AG04450 (cell line): ENCODE data around the gene MAGEA11. TPM values are rescaled to one million over a fixed set of nuclear protein-coding genes. Genes with fewer than 3 reads are reported as not detected.

Experiments used
- CTCF ChIA-PET: fragments of 300-600, 350-600 bp; formaldehyde crosslinking; extraction: SDS; loops from one replicate; lab custom pipeline; 2022; ENCODE audit warnings: antibody characterized with exemption, inconsistent platforms; lab: Charles Lee
- POLR2A ChIA-PET: fragments of 350-600 bp; formaldehyde crosslinking; extraction: SDS; loops from one replicate; lab custom pipeline; 2021; ENCODE audit warnings: antibody characterized with exemption, inconsistent platforms; lab: Yijun Ruan, JAX
- DNase-seq: peaks from one replicate; pipeline ENCODE4 v3.0.0-alpha.2; 2011; ENCODE audit warnings: low read depth, low spot score
- H3K27ac ChIP-seq: one replicate; pipeline ENCODE4 v1.5.1; 2012; ENCODE audit warnings: low read depth, low read length, control low read depth
- H3K27me3 ChIP-seq: one replicate; pipeline ENCODE4 v1.6.0; 2012; ENCODE audit warnings: low read length; ENCODE audit not compliant: control insufficient read depth, insufficient read depth
- H3K4me3 ChIP-seq: 2 replicates; pipeline ENCODE4 v1.5.1; 2011; ENCODE audit warnings: mild to moderate bottlenecking, low read depth, low read length, control low read depth
- H3K9me3 ChIP-seq: 2 replicates; pipeline ENCODE4 v1.5.1; 2012; ENCODE audit warnings: low read length; ENCODE audit not compliant: control insufficient read depth, insufficient read depth
- polyA plus RNA-seq: library from polyadenylated mRNA; depleted of rRNA; stranded (reverse); fragments of >200 nt; gene quantifications from 2 replicates; pipeline ENCODE4 v1.2.3, GENCODE V29; 2011
- TF ChIP-seq, protein P1 (sequence below): IDR thresholded peaks from 2 replicates; pipeline ENCODE4 v1.5.1; 2011; ENCODE audit warnings: low read depth, low read length, control low read depth, inconsistent platforms

The MAGEA11 gene
- polyA plus RNA-seq, 1 experiment = not detected

DNA sequence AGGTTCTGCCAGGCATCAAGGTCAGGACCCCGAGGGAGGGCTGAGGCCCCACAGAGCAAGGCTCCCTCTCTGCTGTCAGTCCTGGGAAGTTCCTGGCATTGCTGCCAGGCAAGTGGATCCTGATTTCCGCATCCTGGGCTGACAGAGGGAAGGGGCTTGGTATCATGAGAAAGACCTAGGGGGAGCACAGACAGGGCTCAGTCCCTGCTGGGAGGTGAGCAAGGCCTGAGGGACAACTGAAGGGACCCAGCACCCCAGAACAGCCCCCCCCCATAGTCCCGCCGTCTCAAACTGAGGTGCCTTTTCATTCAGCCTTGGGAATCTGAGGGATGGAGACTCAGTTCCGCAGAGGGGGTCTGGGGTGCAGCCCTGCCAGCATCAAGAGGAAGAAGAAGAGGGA, 971 bp downstream of the MAGEA11 start:
- POLR2A ChIA-PET = no interaction called here
- TF ChIP-seq, protein P1, sequence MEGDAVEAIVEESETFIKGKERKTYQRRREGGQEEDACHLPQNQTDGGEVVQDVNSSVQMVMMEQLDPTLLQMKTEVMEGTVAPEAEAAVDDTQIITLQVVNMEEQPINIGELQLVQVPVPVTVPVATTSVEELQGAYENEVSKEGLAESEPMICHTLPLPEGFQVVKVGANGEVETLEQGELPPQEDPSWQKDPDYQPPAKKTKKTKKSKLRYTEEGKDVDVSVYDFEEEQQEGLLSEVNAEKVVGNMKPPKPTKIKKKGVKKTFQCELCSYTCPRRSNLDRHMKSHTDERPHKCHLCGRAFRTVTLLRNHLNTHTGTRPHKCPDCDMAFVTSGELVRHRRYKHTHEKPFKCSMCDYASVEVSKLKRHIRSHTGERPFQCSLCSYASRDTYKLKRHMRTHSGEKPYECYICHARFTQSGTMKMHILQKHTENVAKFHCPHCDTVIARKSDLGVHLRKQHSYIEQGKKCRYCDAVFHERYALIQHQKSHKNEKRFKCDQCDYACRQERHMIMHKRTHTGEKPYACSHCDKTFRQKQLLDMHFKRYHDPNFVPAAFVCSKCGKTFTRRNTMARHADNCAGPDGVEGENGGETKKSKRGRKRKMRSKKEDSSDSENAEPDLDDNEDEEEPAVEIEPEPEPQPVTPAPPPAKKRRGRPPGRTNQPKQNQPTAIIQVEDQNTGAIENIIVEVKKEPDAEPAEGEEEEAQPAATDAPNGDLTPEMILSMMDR = no peak

DNA sequence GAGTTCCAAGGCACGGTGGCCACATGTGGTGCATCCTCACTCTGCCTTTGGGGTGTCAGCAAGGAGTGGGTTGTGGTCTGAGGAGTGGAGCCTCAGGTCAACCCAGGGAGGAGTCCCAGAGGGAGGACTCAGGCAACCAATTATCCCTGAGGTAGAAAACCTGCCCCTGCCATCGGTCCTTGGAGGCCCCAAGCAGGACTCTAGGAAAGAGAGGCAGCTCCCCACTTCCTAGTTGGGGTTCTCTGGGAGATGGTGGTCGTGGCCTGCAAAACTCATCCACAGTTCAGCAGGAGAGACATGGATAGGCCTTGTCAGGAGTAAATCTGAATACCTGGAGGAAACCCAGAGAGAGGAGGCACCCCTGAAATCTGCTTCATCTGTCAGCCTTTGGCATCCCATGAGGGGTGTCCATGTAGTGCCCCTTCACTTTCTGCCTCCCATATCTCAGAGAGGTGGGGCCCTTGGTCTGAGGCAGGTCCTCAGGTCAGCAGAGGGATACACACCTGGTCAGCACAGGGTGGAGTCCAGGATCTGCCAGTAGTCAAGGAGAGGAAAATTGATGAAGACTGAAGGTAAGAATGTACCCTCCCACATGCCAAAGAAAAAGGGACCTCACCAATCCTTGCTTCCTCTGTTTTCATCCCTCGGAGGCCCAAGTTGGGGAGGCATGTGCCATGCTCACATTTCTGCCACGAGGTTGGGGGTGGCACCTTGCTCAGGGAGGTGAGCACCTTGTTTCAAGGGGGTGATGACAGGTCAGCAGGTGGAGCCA, 1.6 kb downstream of the MAGEA11 start:
- DNase-seq = no peak
- Histone ChIP-seq H3K27ac (no peak overlapping the region), H3K27me3 (no peaks in the 10 kb centered on the region), H3K4me3 (no peak overlapping the region), H3K9me3 (no peaks in the 10 kb centered on the region)
- ChIA-PET CTCF (no interaction called here), POLR2A (no interaction called here)
- TF ChIP-seq, protein P1 = no peak

More for the DNA sequence above, 971 bp downstream of the MAGEA11 start:
- Histone ChIP-seq H3K4me3 (no peak overlapping the region), H3K27me3 (no peaks in the 10 kb centered on the region), H3K27ac (no peak overlapping the region), H3K9me3 (no peaks in the 10 kb centered on the region)
- CTCF ChIA-PET = no interaction called here
- no peak for DNase-seq

DNA sequence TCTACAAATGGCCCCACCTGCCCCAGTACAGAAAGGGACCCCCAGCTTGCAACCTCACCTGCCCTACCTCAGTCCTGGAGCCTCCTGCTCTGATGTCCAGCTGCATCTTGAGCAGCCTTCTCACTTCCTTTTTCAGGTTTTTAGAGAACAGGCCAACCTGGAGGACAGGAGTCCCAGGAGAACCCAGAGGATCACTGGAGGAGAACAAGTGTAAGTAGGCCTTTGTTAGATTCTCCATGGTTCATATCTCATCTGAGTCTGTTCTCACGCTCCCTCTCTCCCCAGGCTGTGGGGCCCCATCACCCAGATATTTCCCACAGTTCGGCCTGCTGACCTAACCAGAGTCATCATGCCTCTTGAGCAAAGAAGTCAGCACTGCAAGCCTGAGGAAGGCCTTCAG, 3.6 kb downstream of the MAGEA11 start:
- ChIA-PET POLR2A (no interaction called here), CTCF (no interaction called here)
- Histone ChIP-seq H3K27me3 (no peaks in the 10 kb centered on the region), H3K27ac (no peak overlapping the region), H3K4me3 (no peak overlapping the region), H3K9me3 (no peaks in the 10 kb centered on the region)
- no peak for DNase-seq
- TF ChIP-seq, protein P1 = no peak

DNA sequence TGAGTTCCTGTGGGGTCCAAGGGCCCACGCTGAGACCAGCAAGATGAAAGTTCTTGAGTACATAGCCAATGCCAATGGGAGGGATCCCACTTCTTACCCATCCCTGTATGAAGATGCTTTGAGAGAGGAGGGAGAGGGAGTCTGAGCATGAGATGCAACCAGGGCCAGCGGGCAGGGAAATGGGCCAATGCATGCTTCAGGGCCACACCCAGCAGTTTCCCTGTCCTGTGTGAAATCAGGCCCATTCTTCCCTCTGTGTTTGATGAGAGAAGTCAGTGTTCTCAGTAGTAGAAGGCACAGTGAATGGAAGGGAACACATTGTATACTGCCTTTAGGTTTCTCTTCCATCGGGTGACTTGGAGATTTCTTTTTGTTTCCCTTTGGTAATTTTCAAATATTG, 4.8 kb downstream of the MAGEA11 start:
- no peak for DNase-seq
- no peaks in the 10 kb centered on the region for H3K27me3 ChIP-seq
- ChIA-PET CTCF (no interaction called here), POLR2A (no interaction called here)
- no peaks in the 10 kb centered on the region for H3K9me3 ChIP-seq
- TF ChIP-seq, protein P1 = no peak
- H3K27ac ChIP-seq = no peak overlapping the region
- no peak overlapping the region for H3K4me3 ChIP-seq

DNA sequence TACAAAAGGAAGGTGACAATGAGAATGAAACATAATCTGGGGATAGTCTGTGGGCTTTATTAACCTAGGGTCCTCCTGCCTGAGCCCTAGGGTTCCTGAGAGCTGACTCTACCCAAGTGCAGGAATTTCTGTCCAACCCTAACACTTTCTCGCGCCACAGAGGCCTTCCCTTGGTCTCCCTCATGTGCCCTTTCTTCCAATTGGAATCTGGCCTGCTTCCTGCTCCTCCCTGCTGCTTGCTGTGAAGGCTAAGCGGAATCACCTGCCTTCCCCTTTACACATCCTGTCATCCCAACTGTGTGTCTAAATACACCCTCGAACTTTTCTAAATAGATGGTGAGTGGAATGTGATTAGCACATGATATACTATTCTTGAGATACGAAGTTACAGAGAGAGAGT, 5.9 kb downstream of the MAGEA11 start:
- H3K9me3 ChIP-seq = no peaks in the 10 kb centered on the region
- POLR2A ChIA-PET = no interaction called here
- no peaks in the 10 kb centered on the region for H3K27me3 ChIP-seq
- no peak overlapping the region for H3K27ac ChIP-seq
- no peak overlapping the region for H3K4me3 ChIP-seq
- TF ChIP-seq, protein P1 = no peak
- no peak for DNase-seq
- CTCF ChIA-PET = no interaction called here
